SK-N-SH (cell line): ENCODE data around the gene TCF3. TPM values are rescaled to one million over a fixed set of nuclear protein-coding genes. Genes with fewer than 3 reads are reported as not detected.

Experiments used
- CTCF ChIA-PET: fragments of 300-600, 350-600 bp; formaldehyde crosslinking; extraction: SDS; loops from one replicate; lab custom pipeline; 2021; lab: Yijun Ruan, JAX
- POLR2A ChIA-PET: fragments of 350-600 bp; sonication (Branson Sonifier 250); formaldehyde crosslinking; extraction: SDS; loops from one replicate; lab custom pipeline; 2020; ENCODE audit warnings: antibody characterized with exemption, inconsistent platforms; lab: Yijun Ruan, JAX
- DNase-seq: peaks from one replicate; pipeline ENCODE4 v3.0.0; 2012
- H2AFZ ChIP-seq: fragments of 200-600 bp; sonication (generic); 2 replicates; pipeline ENCODE4 v1.8.1; 2016; ENCODE audit warnings: antibody characterized with exemption, mild to moderate bottlenecking, low read depth
- H3F3A ChIP-seq: fragments of 200-600 bp; sonication (generic); replicated peaks from 2 replicates; pipeline ENCODE3; 2016; ENCODE audit warnings: antibody characterized with exemption, mild to moderate bottlenecking; ENCODE audit not compliant: insufficient read depth
- H3K27ac ChIP-seq, 2 experiments: fragments of 200-500 bp in 1 of 2; fragments of 200-600 bp in 1 of 2; sonication (Bioruptor generic) in 1 of 2; sonication (generic), shearing (Covaris generic) in 1 of 2; 2 replicates each; pipeline versions ENCODE4 v1.5.1 to v1.6.1; 2014 to 2016; ENCODE audit warnings: low read depth in 2 of 2, inconsistent platforms in 1 of 2, low read length in 1 of 2, mild to moderate bottlenecking in 1 of 2, mixed read lengths in 1 of 2
- H3K27me3 ChIP-seq: fragments of 200-600 bp; sonication (generic), shearing (Covaris generic); 2 replicates; pipeline ENCODE4 v1.6.1; 2016; ENCODE audit warnings: mixed run types; ENCODE audit not compliant: insufficient read depth
- H3K36me3 ChIP-seq, 2 experiments: fragments of 200-500 bp in 1 of 2; fragments of 200-600 bp in 1 of 2; sonication (Bioruptor generic) in 1 of 2; sonication (generic) in 1 of 2; replicated peaks in 1 of 2; 2 replicates each; pipeline versions ENCODE3 to v1.5.1; 2014 to 2016; ENCODE audit warnings: low read length in 1 of 2, mild to moderate bottlenecking in 1 of 2; ENCODE audit not compliant: insufficient read depth in 2 of 2, control insufficient read depth in 1 of 2
- H3K4me1 ChIP-seq, 2 experiments: fragments of 200-500 bp in 1 of 2; fragments of 200-600 bp in 1 of 2; sonication (Bioruptor generic) in 1 of 2; sonication (generic), shearing (Covaris generic) in 1 of 2; 2 replicates each; pipeline versions ENCODE4 v1.5.1 to v1.6.1; 2014 to 2016; ENCODE audit warnings: low read depth in 1 of 2, low read length in 1 of 2, mixed run types in 1 of 2; ENCODE audit not compliant: insufficient read depth in 2 of 2, control insufficient read depth in 1 of 2
- H3K4me2 ChIP-seq: fragments of 200-600 bp; sonication (generic), shearing (Covaris generic); 2 replicates; pipeline ENCODE4 v1.6.1; 2017; ENCODE audit warnings: mixed run types
- H3K4me3 ChIP-seq, 2 experiments: fragments of 200-500 bp in 1 of 2; fragments of 200-600 bp in 1 of 2; sonication (Bioruptor generic) in 1 of 2; sonication (generic), shearing (Covaris generic) in 1 of 2; 2 replicates each; pipeline versions ENCODE4 v1.5.1 to v1.8.1; 2014 to 2016; ENCODE audit warnings: low read depth in 2 of 2, inconsistent platforms in 1 of 2, low read length in 1 of 2, mild to moderate bottlenecking in 1 of 2, mixed read lengths in 1 of 2, moderate library complexity in 1 of 2
- H3K79me2 ChIP-seq: fragments of 200-600 bp; sonication (generic); 2 replicates; pipeline ENCODE4 v1.8.1; 2017; ENCODE audit warnings: mild to moderate bottlenecking; ENCODE audit not compliant: insufficient read depth
- H3K9ac ChIP-seq: fragments of 200-600 bp; sonication (generic); 2 replicates; pipeline ENCODE4 v1.6.1; 2017; ENCODE audit warnings: mixed run types
- H3K9me2 ChIP-seq: fragments of 200-600 bp; sonication (generic); 2 replicates; pipeline ENCODE4 v1.6.1; 2017; ENCODE audit warnings: mixed run types
- H3K9me3 ChIP-seq: fragments of 200-600 bp; sonication (generic); 2 replicates; pipeline ENCODE4 v1.6.1; 2017; ENCODE audit warnings: mixed run types, mild to moderate bottlenecking, moderate library complexity
- H4K20me1 ChIP-seq: fragments of 200-600 bp; sonication (generic); 2 replicates; pipeline ENCODE4 v1.6.1; 2017; ENCODE audit warnings: mild to moderate bottlenecking, mixed run types; ENCODE audit not compliant: insufficient read depth
- FOSL2 ChIP-seq: IDR thresholded peaks from 2 replicates; pipeline ENCODE4 v1.4.0; 2012; ENCODE audit warnings: low read depth, mild to moderate bottlenecking, moderate library complexity, borderline replicate concordance
- JUND ChIP-seq: IDR thresholded peaks from 2 replicates; pipeline ENCODE4 v1.4.0; 2012
- RAD21 ChIP-seq: IDR thresholded peaks from 2 replicates; pipeline ENCODE4 v1.6.1; 2012; ENCODE audit warnings: mild to moderate bottlenecking, low read length
- SIN3A ChIP-seq: IDR thresholded peaks from 2 replicates; pipeline ENCODE4 v1.6.1; 2012; ENCODE audit warnings: low read depth, mild to moderate bottlenecking, low read length, moderate library complexity, borderline replicate concordance
- SMC3 ChIP-seq: IDR thresholded peaks from 2 replicates; pipeline ENCODE4 v1.6.1; 2012; ENCODE audit warnings: low read depth, low read length, improper control_type of control experiment
- TCF12 ChIP-seq: IDR thresholded peaks from 2 replicates; pipeline ENCODE4 v1.4.0; 2012
- TEAD4 ChIP-seq: IDR thresholded peaks from 2 replicates; pipeline ENCODE4 v1.4.0; 2012; ENCODE audit warnings: mild to moderate bottlenecking, borderline replicate concordance; ENCODE audit not compliant: insufficient read depth
- YY1 ChIP-seq: IDR thresholded peaks from 2 replicates; pipeline ENCODE4 v1.4.0; 2012; ENCODE audit warnings: low read depth, mild to moderate bottlenecking
- WGBS: methylation state at CpG from one replicate; pipeline ENCODE4 v1.1.6; 2017; ENCODE audit warnings: low lambda C conversion rate; 5-methylcytosine and 5-hydroxymethylcytosine counted together
- polyA plus RNA-seq, 3 experiments: library from polyadenylated mRNA; depleted of rRNA; stranded (reverse); fragments of >200 nt; gene quantifications; 2 replicates each; pipeline ENCODE4 v1.2.3, GENCODE V29; 2012
- TF ChIP-seq, protein P1 (sequence below): IDR thresholded peaks from 2 replicates; pipeline ENCODE4 v1.4.0; 2012; ENCODE audit warnings: low read depth, borderline replicate concordance
- TF ChIP-seq, protein P2 (sequence below): fragments of 150-350 bp; IDR thresholded peaks from 2 replicates; pipeline ENCODE4 v1.6.1; 2016; ENCODE audit warnings: mild to moderate bottlenecking, low read depth, low read length
- TF ChIP-seq, protein P3 (sequence below): IDR thresholded peaks from 2 replicates; pipeline ENCODE4 v1.4.0; 2012; ENCODE audit warnings: low read depth, borderline replicate concordance

TCF3 gene
- polyA plus RNA-seq, 1 of the 3 experiments (the other 2 are of a cell fraction) = 104 TPM

DNA sequence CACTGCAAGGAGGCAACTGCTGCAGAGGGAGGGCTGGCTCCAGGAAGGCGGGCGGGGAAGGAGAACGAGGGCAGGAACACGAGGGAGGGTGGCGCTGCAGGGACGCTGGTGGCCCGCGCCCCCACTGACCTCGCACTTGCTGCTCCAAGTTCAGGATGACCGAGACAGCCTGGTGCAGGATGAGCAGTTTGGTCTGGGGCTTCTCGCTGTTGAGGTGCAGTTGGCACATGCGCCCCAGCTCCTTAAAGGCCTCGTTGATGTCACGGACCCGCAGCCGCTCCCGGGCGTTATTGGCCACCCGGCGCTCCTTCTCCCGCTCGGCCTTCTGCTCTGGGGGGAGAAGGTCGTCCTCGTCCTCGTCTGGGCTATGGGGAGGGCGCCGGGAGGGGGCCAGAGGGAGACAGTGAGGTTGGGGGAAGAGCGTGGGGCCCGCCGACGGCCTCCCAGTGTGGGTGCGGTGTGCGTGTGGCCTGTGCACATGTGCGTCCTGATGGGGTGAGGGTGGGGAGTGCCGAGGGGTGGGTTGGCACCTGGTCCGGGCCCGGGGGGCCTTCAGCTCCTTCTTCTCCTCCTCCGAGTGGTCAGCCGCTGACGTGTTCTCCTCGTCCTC lies 37.2 kb downstream of the TCF3 start:
- H3K9me2 ChIP-seq = no peaks in the 10 kb centered on the region
- H3K9me3 ChIP-seq = no peaks in the 10 kb centered on the region
- H3K9ac ChIP-seq = no peak overlapping the region
- no peak for DNase-seq
- peaks cover 3 to 82% of the 10 kb centered on the region in 2 experiments for H3K36me3 ChIP-seq
- no peaks in the 10 kb centered on the region for H3K27me3 ChIP-seq
- peaks cover 10% of the 10 kb centered on the region; the same call in 1 of the 2 replicates for H4K20me1 ChIP-seq
- no peaks in the 10 kb centered on the region; a peak in 1 of 4 replicates for H3K4me1 ChIP-seq
- H3K27ac ChIP-seq = no peak overlapping the region
- H3F3A ChIP-seq = no peaks in the 10 kb centered on the region
- H3K79me2 ChIP-seq = no peaks in the 10 kb centered on the region
- H3K4me3 ChIP-seq = no peak overlapping the region
- CTCF ChIA-PET = interaction anchor here (1.6 kb wide), 1 partner anchor 10 kb away, joined by 4 read pairs; the partner anchor contains the start of gene UQCR11
- POLR2A ChIA-PET = no interaction called here
- H3K4me2 ChIP-seq = no peak overlapping the region
- 95% methylated on average over 34 of the region's 41 CpGs for WGBS
- TF ChIP-seq RAD21 = no peak
- TF ChIP-seq, protein P1, sequence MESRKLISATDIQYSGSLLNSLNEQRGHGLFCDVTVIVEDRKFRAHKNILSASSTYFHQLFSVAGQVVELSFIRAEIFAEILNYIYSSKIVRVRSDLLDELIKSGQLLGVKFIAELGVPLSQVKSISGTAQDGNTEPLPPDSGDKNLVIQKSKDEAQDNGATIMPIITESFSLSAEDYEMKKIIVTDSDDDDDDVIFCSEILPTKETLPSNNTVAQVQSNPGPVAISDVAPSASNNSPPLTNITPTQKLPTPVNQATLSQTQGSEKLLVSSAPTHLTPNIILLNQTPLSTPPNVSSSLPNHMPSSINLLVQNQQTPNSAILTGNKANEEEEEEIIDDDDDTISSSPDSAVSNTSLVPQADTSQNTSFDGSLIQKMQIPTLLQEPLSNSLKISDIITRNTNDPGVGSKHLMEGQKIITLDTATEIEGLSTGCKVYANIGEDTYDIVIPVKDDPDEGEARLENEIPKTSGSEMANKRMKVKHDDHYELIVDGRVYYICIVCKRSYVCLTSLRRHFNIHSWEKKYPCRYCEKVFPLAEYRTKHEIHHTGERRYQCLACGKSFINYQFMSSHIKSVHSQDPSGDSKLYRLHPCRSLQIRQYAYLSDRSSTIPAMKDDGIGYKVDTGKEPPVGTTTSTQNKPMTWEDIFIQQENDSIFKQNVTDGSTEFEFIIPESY = no peak
- TF ChIP-seq SMC3 = no peak
- H2AFZ ChIP-seq = no peak overlapping the region

DNA sequence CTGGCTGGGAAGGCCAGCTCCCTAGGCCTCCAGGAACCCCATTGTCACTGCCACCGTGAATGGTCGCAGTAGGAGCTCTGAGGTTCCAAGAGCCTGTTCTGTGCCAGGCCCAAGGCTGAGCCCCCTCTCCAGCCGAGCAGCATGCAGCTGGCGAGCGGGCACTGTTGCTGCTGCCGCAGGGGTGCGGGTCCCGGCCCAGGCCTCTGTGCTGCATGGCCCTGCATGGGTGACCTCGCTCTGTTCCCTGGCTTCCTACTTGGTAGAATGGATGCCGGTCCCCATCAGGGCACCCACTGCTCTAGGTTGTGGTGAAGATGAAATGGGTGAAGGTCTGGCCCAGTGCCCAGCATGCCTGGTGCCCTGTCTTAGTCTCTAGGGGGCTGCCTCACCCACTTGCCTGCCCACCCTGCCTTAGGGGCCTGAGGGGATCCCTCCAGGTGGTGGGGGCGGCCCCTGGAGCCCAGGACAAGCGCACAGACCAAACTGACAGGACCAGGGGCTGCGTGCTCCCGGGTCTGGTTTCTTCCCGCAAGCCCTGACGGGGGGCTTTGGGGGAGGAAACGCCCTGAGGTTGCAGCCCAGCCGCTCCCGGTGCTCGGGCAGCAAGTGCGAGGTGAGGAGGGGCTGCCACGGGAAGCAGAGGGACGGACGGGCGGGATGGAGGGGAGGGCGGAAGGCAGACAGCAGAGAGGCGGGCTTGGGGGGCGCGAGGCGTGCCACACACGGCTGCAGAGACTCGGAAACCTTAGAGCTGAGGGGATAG lies 38.4 kb downstream of the TCF3 start:
- Histone ChIP-seq H3K36me3 (peaks cover 3 to 75% of the 10 kb centered on the region in 2 experiments), H3K79me2 (no peaks in the 10 kb centered on the region), H3K4me1 (no peaks in the 10 kb centered on the region; a peak in 1 of 4 replicates)
- no peak for TF ChIP-seq YY1
- TF ChIP-seq, protein P2, sequence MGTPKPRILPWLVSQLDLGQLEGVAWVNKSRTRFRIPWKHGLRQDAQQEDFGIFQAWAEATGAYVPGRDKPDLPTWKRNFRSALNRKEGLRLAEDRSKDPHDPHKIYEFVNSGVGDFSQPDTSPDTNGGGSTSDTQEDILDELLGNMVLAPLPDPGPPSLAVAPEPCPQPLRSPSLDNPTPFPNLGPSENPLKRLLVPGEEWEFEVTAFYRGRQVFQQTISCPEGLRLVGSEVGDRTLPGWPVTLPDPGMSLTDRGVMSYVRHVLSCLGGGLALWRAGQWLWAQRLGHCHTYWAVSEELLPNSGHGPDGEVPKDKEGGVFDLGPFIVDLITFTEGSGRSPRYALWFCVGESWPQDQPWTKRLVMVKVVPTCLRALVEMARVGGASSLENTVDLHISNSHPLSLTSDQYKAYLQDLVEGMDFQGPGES = no peak
- TF ChIP-seq, protein P3, sequence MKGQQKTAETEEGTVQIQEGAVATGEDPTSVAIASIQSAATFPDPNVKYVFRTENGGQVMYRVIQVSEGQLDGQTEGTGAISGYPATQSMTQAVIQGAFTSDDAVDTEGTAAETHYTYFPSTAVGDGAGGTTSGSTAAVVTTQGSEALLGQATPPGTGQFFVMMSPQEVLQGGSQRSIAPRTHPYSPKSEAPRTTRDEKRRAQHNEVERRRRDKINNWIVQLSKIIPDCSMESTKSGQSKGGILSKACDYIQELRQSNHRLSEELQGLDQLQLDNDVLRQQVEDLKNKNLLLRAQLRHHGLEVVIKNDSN = no peak
- no peak for TF ChIP-seq JUND
- no peak for TF ChIP-seq TCF12
- no peak for TF ChIP-seq TEAD4
- TF ChIP-seq FOSL2 = no peak
- TF ChIP-seq SIN3A = no peak
- TF ChIP-seq, all 33 proteins: peak for 0
- Histone ChIP-seq H3K27me3 (no peaks in the 10 kb centered on the region), H3F3A (peaks cover 4% of the 10 kb centered on the region), H3K27ac (no peak overlapping the region), H3K4me3 (no peak overlapping the region), H3K9me2 (no peaks in the 10 kb centered on the region), H2AFZ (no peak overlapping the region), H4K20me1 (peaks cover 10% of the 10 kb centered on the region; the same call in 1 of the 2 replicates), H3K4me2 (no peak overlapping the region), H3K9ac (no peak overlapping the region), H3K9me3 (no peaks in the 10 kb centered on the region)
- 98% methylated on average over 25 of the region's 32 CpGs for WGBS
- DNase-seq = no peak
- ChIA-PET POLR2A (interaction anchor here (0.7 to 1.0 kb wide), 2 partner anchors 8 to 14 kb away, joined by 3 read pairs; no protein-coding TSS in a partner anchor), CTCF (interaction anchor here (1.5 to 1.6 kb wide), 2 partner anchors 11 to 68 kb away, joined by 5 read pairs; no protein-coding TSS in a partner anchor)
